GM18861 (cell line): ENCODE results near the gene TTC36.
"Not testable (repeated sequence)": the region's sequence is repeated elsewhere in the genome, so short reads cannot be mapped to it uniquely, and the experiment has no call there.

ENCODE experiments used
- ATAC-seq: cut with Tn5 transposase; IDR thresholded peaks from one replicate; pipeline ENCODE4 v1.9.1; 2021; ENCODE audit not compliant: unreplicated experiment

TTC36 gene

GRCh38 chr11:118577995-118578394, 50.7 kb downstream of the TTC36 start:
- not testable (repeated sequence) for ATAC-seq
